Measurements from ENCODE around the gene SMAD6.

SMAD6 gene

DNA sequence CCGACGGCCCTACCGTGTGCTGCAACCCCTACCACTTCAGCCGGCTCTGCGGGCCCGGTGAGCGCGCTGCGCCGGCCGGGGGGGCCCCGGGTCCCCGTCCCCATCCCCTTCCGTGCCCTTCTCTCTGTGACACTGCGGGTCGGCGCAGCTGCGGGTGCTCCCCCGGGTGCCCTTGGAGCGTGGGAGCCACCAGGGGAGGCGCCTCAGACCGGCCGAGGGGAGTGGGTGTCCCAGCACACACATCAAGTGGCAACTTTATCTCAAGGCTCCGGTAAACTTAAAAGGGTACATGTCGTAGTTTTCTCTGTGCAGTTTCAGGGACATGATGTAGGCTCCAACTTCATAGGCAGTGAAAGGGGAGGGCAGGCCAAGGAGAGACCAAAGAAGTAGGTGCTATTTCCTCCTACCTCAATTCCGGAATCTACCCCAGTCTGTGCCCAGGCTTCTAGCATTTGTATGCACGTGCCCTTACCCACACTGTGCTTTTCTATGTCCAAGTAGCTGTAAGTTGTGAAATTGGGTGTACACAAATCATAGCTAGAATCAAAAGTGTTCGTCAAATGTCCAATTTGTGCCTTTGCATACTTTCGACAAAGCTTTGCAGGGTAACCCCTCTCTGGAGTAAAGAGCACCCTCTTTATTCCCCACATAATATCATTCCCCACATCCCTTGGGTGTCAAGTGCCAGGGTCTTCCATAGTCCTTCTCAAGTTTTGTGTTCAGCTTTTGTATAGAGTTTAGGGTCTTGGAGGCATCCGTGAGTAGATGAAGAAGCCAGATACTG, 2.2 kb downstream of the SMAD6 start:
- ChIA-PET POLR2A (interaction anchor here (1.4 kb wide), 1 partner anchor 10 kb away, joined by 4 read pairs; no protein-coding TSS in a partner anchor), CTCF (interaction anchor here (1.0 to 19.8 kb wide), 13 partner anchors 11 to 158 kb away, joined by 3 to 234 read pairs (median 11); no protein-coding TSS in a partner anchor)
- no peak for DNase-seq (ENCODE audit: low read depth, low spot score)
- peak overlapping the region; percentile 83 for H3K4me3 ChIP-seq (ENCODE audit: low read depth, low read length)
- TF ChIP-seq, protein P1, sequence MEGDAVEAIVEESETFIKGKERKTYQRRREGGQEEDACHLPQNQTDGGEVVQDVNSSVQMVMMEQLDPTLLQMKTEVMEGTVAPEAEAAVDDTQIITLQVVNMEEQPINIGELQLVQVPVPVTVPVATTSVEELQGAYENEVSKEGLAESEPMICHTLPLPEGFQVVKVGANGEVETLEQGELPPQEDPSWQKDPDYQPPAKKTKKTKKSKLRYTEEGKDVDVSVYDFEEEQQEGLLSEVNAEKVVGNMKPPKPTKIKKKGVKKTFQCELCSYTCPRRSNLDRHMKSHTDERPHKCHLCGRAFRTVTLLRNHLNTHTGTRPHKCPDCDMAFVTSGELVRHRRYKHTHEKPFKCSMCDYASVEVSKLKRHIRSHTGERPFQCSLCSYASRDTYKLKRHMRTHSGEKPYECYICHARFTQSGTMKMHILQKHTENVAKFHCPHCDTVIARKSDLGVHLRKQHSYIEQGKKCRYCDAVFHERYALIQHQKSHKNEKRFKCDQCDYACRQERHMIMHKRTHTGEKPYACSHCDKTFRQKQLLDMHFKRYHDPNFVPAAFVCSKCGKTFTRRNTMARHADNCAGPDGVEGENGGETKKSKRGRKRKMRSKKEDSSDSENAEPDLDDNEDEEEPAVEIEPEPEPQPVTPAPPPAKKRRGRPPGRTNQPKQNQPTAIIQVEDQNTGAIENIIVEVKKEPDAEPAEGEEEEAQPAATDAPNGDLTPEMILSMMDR (IDR thresholded peaks at IDR 0.05; ENCODE audit: insufficient read depth, low read length, missing control alignments): no peak

DNA sequence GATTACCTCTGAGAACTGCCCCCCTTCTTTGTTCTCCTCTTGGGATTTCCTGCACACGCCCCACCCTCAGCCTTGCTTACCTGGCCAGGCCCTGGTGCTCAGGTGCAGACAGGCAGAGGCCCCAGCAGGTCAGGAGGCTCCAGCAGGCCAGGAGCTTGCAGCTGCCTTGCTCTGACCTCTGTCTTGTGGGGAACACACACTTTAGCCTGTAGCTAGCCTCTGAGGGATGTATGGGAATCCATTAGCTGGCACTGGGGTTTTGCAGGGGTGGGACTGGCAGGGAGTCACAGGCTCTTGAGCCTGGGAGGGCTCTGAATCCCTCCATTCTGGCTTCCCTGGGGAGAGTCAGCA, 2.7 kb downstream of the SMAD6 start:
- POLR2A ChIA-PET: interaction anchor here (1.4 kb wide), 1 partner anchor 10 kb away, joined by 4 read pairs; no protein-coding TSS in a partner anchor
- TF ChIP-seq, protein P1 (IDR thresholded peaks at IDR 0.05; ENCODE audit: insufficient read depth, low read length, missing control alignments): no peak
- DNase-seq (ENCODE audit: low read depth, low spot score): no peak
- peak overlapping the region; percentile 83 for H3K4me3 ChIP-seq (ENCODE audit: low read depth, low read length)
- CTCF ChIA-PET: interaction anchor here (1.0 to 19.8 kb wide), 9 partner anchors 10 to 159 kb away, joined by 3 to 234 read pairs (median 14); no protein-coding TSS in a partner anchor

DNA sequence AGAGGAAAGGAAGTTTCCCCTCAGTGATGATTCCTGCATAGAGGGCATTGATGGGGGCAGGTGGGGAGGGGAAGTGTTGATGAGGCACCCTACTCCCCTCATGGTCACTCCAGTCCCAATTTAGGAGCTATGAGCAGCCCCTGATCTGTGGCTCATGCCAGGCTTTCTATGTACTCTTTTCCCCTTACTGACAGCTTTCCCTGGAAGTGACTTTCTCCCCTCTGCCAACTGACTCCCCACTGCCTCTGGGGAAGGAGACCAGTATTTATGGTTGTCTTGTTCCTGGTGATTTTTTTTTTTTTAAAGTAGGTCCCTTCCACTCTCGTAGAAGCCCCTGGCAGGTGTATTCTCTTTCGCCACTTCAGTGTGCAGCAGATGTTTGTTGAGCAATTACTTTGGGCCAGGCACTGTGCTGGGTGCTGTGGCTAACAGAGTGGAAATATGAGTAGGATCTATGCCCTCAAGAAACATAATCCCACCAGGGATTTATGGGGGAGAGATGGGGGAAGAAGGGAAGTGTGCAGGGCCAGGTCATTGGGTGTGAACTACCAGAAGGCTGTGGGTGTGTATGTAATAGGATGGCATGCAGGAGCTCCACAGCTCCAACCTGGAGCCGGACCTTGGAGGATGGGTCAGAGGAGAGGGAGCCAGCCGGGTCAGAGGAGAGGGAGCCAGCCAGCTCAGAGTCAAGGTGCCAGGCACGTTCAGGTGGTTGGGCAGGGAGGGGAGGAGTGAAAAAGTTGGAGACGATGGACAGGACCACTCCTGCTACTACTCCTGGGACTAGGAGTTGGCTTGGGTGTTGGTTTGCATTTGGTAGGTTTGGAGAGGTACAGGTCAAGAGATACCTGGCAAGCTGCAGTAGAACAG, 3.5 kb downstream of the SMAD6 start:
- peak overlapping the region; percentile 83 for H3K4me3 ChIP-seq (ENCODE audit: low read depth, low read length)
- ChIA-PET POLR2A (no interaction called here), CTCF (interaction anchor here (0.6 to 19.8 kb wide), 15 partner anchors 9 to 159 kb away, joined by 3 to 234 read pairs (median 5); no protein-coding TSS in a partner anchor)
- TF ChIP-seq, protein P1 (IDR thresholded peaks at IDR 0.05; ENCODE audit: insufficient read depth, low read length, missing control alignments): no peak
- no peak for DNase-seq (ENCODE audit: low read depth, low spot score)

DNA sequence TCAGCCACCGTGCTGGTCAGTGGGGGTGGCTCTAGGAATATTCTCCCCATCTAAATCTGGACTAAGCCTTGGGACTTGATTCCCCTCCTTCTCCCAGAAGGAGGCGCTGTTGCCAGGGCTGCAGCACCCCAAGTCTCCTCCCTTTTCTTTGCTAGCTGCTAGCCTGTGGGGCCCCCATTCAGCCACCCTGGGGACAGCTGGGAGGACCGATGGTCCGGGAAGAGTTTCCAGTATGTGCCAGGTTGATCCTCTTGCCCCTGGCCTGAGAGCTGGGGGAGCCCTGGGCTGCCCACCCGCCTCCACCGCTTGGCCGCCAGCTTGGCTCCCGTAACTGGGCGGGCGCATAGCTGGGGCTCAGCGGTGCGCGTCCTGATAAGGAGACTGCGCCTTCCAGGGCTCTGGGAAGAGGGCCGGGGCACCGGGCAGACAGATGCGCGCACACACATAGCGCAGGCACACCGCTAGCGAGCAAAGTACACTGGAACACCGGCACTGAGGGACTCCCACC, 4.2 kb downstream of the SMAD6 start:
- CTCF ChIA-PET: interaction anchor here (0.6 to 19.8 kb wide), 15 partner anchors 8 to 157 kb away, joined by 3 to 234 read pairs (median 6); partner anchors contain the start of gene LCTL
- peak overlapping the region; percentile 83 for H3K4me3 ChIP-seq (ENCODE audit: low read depth, low read length)
- TF ChIP-seq, protein P1 (IDR thresholded peaks at IDR 0.05; ENCODE audit: insufficient read depth, low read length, missing control alignments): peak; percentile 44
- DNase-seq (ENCODE audit: low read depth, low spot score): no peak
- POLR2A ChIA-PET: no interaction called here

DNA sequence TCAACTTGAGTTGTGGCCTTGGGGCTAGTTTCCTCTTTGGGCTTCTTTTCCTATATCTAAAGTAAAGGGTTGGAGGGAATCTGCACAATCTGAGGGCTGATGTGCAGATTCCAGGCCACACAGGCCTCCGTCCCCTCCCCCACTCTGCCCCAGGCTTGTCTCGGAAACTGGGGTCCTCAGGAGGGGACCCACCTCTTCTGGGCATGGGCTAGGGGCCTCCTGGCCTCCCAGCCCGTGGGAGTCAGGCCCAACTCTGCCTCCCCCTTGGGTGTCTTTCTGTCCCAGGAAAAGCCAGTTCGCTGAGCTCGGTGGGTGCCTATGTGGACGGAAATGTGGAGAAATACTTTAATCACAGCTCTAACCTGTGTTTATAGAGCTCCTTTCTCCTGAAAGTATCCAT, 4.8 kb downstream of the SMAD6 start:
- no peak for DNase-seq (ENCODE audit: low read depth, low spot score)
- CTCF ChIA-PET: interaction anchor here (0.6 to 19.8 kb wide), 15 partner anchors 10 to 154 kb away, joined by 3 to 234 read pairs (median 5); partner anchors contain the start of gene LCTL
- TF ChIP-seq, protein P1 (IDR thresholded peaks at IDR 0.05; ENCODE audit: insufficient read depth, low read length, missing control alignments): no peak
- POLR2A ChIA-PET: no interaction called here
- H3K4me3 ChIP-seq (ENCODE audit: low read depth, low read length): peak overlapping the region; percentile 83

Data from AG04449 (cell line).